IMR-90 (cell line): Measurements from ENCODE around the gene SFTA2.

Experiments used
- BHLHE40 ChIP-seq: fragments of 150-350 bp; IDR thresholded peaks from 2 replicates; pipeline ENCODE4 v1.6.1; 2016; ENCODE audit warnings: mild to moderate bottlenecking, low read depth, low read length
- CTCF ChIP-seq: conservative IDR thresholded peaks from 2 replicates; pipeline ENCODE4 v1.5.1; 2012; ENCODE audit warnings: mild to moderate bottlenecking, low read depth, low read length, improper control_type of control experiment
- FOS ChIP-seq: fragments of 150-350 bp; IDR thresholded peaks from 2 replicates; pipeline ENCODE4 v1.6.1; 2016; ENCODE audit warnings: low read depth, low read length
- MXI1 ChIP-seq: IDR thresholded peaks from 2 replicates; pipeline ENCODE4 v1.6.1; 2012; ENCODE audit warnings: low read depth, mild to moderate bottlenecking, low read length, moderate library complexity, borderline replicate concordance
- POLR2A ChIP-seq: IDR thresholded peaks from 2 replicates; pipeline ENCODE4 v1.6.1; 2012; ENCODE audit warnings: mild to moderate bottlenecking, low read depth, low read length
- RAD21 ChIP-seq: IDR thresholded peaks from 2 replicates; pipeline ENCODE4 v1.6.1; 2012; ENCODE audit warnings: low read length, improper control_type of control experiment
- RCOR1 ChIP-seq: IDR thresholded peaks from 2 replicates; pipeline ENCODE4 v1.6.1; 2012; ENCODE audit warnings: mild to moderate bottlenecking, low read length, improper control_type of control experiment; ENCODE audit not compliant: insufficient replicate concordance
- RFX5 ChIP-seq: IDR thresholded peaks from 2 replicates; pipeline ENCODE4 v1.8.0; 2012; ENCODE audit warnings: low read depth, mild to moderate bottlenecking, low read length, moderate library complexity
- SMC3 ChIP-seq: fragments of 150-350 bp; IDR thresholded peaks from 2 replicates; pipeline ENCODE4 v1.6.1; 2016; ENCODE audit warnings: low read depth, mild to moderate bottlenecking, antibody characterized with exemption, low read length, moderate library complexity
- TF ChIP-seq, protein P1 (sequence below): fragments of 150-350 bp; IDR thresholded peaks from 2 replicates; pipeline ENCODE4 v1.6.1; 2017; ENCODE audit warnings: mild to moderate bottlenecking, antibody characterized with exemption, low read length, low read depth

- TF ChIP-seq CTCF, result no peak
- no peak for TF ChIP-seq MXI1
- no peak for TF ChIP-seq POLR2A
- TF ChIP-seq, protein P1, sequence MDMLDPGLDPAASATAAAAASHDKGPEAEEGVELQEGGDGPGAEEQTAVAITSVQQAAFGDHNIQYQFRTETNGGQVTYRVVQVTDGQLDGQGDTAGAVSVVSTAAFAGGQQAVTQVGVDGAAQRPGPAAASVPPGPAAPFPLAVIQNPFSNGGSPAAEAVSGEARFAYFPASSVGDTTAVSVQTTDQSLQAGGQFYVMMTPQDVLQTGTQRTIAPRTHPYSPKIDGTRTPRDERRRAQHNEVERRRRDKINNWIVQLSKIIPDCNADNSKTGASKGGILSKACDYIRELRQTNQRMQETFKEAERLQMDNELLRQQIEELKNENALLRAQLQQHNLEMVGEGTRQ, result no peak
- TF ChIP-seq RFX5, result no peak
- TF ChIP-seq RAD21, result no peak
- no peak for TF ChIP-seq RCOR1
- TF ChIP-seq FOS, result no peak
- TF ChIP-seq BHLHE40, result no peak
- no peak for TF ChIP-seq SMC3
Observed at GRCh38 chr6:30974490-30975252, 42.7 kb upstream of the SFTA2 start.
